HG02870 (cell line): ENCODE data around the gene AGPAT4.

Experiments used
- ATAC-seq: cut with Tn5 transposase; IDR thresholded peaks from one replicate; pipeline ENCODE4 v1.9.1; 2021; ENCODE audit warnings: mild to moderate bottlenecking, moderate library complexity; ENCODE audit not compliant: unreplicated experiment

AGPAT4 gene

DNA sequence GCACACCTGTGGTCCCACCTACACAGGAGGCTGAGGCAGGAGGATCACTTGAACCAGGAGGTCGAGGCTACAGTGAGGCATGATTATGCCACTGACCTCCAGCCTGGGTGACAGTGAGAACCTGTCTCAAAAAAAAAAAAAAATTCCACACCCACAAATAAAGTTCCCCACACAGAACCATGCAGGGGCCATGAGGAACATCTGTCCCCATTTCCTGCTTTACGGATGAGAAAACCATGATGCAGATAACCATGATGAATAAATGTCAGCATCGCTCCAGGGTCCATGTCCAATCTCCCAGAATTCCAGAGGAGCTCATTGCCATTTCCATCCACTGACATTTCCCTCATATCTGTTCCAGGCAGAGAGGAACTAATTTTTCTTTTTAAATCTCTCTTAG, 16.9 kb upstream of the AGPAT4 start:
- no peak for ATAC-seq

DNA sequence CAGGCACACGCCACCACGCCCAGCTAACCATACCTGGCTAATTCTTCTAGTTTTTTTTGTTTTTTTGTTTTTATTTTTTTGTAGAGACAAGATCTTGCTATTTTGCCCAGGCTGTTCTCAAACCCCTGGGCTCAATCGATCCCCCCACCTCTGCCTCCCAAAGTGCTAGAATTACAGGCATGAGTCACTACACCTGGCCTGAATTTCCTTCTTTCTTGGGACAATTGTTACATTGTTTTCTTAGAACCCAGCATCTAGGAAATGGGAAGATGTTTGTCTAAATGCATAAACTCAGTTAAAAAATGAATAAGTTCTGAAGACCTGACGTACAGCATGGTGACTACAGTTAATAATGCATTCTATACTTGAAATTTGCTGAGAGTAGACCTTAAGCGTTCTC, 10.8 kb upstream of the AGPAT4 start:
- ATAC-seq, result no peak

DNA sequence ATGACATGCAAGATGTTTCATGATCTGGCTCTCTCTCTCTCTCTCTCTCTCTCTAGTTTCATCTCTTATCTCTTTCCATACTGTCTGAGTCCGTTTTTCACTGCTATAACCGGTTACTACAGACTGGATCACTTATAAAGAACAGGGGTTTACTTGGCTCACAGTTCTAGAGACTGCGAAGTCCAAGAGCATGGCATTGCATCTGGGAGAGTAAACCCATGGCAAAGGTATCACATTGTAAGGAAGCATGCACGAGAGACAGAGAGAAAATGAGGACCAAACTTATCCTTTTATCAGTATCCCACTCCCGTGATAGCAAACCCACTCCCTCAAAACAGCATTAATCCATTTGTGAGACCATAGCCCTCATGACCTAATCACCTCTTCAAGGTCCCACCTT, 7.2 kb upstream of the AGPAT4 start:
- no peak for ATAC-seq

DNA sequence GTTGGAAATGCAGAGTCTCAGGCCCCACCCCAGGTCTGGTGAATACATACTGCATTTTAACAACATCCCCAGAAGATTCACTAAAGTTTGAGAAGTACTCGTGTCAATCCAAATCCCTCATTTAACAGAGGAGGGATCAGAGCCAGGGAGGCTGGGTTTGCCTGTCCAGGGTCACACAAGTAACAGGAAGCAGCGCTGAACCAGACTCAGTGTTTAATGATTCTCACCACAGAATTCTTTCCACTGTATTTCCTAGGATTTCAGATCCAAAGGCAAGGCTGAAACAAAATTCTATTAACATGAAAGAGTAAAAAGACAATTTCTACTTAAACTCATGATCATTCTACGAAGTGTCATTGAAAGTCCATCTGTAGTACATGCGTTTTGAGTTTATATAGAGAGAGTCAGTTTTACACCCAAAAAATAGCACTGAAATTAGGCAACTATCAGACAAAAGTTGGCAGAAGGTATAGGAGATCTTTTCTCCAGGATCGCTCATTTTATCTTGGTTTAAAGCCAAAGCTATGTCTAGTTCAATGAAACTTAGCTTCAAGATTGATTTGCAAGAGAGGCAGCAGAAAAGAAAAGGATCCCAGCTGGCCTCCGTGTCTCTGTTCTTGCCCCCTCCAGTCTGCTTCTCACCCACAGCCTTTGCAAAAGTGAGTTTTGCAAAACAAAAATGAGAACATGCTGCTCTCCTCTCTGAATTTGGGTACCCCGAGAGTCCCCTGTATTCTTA, 6.0 kb upstream of the AGPAT4 start:
- no peak for ATAC-seq

DNA sequence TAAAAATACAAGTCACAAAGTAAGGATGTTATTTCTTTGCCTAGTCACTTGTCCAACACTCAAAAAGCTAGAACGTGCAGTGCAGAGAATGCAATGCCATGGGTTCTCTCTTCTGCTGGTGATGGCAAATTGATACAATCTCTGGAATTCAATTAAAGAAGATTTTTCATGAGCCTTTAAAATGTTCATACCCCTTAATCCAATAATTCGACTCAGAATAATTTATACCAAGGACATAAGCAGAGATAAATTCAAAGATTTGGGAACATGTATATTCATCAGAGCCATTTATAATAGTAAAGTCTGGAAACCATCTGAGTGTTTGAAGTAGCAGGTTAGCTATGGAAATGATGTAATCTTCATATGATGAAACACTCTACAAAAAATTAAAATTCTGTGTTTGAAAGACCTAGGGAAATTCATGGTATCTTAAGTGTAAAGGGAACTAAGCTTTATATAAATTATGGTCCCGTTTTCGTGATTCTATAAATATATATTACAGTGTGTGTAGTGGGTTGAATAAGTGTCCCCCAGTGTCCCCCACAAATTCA, 2.8 kb upstream of the AGPAT4 start:
- ATAC-seq, result no peak

DNA sequence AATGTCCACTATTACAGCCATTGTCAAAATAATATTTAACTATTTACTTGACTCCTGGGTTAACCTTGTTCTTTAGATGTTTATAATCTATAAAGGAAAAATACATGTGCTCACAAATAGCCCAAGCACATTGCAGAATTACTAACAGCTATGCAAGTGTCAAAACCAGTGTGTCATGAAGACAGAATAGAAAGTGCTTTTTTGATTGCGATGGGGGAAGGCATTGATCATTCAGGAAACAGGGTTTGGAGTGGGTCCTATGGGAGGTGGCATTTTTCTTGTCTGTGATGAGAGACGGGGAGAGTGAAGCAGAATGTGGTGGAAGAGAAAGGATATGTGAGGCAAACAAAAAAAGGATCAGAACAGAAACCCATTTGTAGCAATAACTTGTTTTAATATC, 1.0 kb upstream of the AGPAT4 start:
- ATAC-seq, result no peak

DNA sequence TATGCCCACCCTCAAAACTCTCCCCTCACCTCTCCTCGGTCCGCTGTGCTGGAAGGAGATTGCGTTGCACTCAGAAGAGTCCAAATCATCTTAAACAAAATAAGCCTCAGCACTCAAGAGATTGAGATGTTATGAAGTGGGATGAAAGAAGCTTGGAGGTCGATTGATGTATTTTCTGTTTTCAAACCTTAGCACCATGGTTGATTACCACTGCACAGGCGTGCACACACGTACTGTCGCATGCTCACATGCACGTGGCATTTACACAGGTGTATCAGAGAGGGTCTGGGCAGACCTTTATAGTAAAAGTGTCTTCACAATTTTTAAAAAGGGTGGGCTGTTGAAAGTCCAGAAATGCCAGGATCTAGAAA, 612 bp upstream of the AGPAT4 start:
- no peak for ATAC-seq

DNA sequence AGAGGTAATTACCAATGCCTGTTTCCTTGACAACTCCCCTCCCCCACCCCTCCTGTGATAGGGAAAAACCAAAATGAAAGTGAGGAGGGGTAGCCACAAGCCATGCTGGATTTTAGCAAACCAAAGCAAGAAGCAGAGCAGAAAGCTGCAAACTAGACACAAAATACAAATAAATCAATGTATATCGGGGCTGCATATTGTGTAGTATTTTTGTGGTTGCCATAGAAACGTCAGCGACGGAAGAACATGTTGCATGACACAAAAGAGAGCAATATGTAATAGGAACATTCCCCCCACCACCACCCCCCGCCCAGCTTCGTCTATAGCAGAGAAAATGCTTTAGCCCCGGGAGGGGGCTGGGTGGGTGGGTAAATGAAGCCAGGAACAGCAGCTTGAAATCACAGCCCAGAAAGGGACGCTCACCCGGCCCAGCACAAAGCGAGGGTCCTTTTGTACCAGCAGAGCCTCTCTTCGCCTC, 548 bp downstream of the AGPAT4 start:
- ATAC-seq, result peak; percentile 1

DNA sequence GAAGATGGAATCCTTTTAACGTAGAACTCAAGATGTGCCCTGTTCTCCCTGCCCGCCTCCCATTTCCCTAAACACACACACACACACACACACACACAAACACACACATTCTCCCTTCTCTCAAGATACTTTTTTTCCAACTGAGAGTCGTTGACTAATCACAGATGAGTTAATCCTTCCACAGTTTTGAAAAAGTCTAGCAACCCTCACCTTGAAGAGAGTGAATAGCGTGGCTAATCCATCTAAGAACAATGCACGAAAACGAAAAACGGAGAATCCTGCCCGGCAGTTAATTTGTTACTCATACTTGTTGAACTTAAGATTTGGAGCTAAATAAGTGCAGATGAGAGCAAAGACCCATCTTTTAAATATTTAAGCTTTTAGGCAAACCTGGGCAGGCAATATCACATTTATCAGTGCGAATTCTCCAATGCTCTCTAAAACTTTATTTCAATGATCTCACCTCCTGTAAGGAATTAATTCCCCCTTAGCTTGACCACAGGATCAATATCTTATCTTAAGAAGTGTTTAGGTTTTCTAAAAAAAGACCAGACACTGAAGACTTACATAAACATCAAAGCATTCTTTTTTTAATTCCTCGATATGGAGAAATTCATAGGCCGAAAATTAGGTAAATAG, 1.1 kb downstream of the AGPAT4 start:
- ATAC-seq, result no peak

DNA sequence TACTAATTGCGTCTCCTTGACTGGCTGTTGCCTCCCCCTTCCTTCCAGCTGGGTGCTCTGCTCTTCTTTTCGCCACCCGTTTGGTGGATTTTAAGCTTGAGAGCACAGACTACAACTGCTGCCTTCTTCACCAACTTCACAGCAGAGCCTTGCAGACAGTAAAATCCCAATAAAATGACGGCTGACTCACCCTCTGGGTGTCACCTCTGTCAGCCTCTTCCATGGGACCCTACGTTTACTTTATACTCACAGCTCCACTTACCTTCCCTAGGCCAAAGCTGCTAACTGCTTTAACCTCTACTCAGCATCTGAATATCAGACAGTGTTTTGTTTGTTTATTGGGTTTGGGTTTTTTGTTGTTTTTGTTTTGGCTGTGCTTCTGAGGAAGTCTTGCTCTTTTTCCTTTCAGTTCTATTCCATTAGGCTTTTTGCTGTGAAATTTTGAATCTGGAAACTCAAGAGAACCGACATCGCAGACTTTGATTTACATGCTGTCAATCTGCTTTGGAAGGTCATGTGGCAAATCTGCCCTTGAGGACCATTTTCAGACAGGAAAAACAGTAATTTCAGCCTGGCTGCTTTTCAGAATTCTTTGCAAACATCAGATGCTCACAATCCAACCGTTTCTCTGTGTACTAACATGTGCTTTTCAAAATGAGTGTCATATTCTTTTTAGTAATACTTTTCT, 2.4 kb downstream of the AGPAT4 start:
- no peak for ATAC-seq

DNA sequence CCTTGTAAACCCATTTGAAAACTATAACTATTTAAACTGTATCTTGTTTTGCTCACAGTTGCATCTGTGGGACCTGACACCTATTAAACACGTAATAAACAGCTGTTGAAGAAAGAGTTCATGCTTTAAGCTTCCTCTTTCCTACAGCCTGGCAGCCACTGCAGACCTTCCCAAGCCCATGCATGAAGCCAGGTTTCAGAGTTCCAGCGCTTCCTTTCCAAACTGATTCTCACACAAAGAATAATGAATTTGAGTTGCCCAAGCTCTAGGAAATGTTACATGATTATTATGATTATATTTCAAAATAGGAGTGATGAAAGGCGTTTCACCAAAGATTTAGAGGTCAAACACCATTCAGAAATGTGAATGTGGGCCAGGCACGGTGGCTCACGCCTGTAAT, 3.7 kb downstream of the AGPAT4 start:
- no peak for ATAC-seq

DNA sequence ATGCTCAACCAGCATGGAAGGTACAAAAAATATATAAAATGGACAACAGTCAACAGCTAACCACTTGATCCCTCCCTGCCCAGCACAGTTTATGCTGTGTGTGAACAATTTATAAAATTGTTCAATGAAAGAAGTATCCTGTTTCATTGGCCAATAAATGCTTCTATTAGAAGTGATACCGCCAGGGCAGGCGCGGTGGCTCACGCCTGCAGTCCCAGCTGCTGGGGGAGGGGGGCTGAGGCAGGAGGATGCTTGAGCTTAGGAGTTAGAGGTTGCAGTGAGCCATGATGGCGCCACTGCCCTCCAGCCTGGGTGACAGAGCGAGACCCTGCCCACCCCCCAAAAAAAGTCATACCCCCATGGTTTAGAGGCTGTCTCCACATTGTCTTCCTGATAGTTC, 4.6 kb downstream of the AGPAT4 start:
- no peak for ATAC-seq

DNA sequence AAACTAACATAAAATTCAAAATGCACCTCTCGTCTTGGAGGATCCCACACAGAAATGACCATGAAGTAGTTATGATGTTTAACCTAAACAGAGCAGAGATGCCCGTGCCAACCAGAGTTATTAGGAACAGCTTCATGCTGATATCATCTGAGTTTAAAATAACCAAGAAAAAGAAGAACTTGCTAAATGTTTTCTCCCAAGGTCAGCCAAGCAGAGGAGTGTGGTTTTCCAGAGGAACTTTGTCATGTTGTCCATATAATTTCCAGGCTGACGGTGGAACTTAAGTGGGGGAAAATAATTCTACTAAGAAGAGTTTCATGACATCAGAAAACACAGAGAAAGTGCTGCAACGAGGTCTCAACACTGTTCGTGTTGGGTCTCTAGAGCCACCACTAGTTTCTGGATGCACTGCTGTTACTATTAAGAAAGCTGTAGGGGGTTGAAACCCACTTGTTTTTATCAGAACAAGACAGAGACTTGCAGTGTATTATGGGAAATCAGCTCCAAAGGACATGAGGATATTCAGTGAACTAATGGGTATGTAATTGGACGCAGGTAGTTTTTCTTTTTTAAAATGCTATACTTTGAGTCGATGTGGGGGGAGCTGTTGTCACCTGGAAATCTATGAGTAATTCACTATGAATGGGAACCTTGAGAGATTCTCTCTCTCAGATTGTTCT, 5.2 kb downstream of the AGPAT4 start:
- ATAC-seq, result no peak

DNA sequence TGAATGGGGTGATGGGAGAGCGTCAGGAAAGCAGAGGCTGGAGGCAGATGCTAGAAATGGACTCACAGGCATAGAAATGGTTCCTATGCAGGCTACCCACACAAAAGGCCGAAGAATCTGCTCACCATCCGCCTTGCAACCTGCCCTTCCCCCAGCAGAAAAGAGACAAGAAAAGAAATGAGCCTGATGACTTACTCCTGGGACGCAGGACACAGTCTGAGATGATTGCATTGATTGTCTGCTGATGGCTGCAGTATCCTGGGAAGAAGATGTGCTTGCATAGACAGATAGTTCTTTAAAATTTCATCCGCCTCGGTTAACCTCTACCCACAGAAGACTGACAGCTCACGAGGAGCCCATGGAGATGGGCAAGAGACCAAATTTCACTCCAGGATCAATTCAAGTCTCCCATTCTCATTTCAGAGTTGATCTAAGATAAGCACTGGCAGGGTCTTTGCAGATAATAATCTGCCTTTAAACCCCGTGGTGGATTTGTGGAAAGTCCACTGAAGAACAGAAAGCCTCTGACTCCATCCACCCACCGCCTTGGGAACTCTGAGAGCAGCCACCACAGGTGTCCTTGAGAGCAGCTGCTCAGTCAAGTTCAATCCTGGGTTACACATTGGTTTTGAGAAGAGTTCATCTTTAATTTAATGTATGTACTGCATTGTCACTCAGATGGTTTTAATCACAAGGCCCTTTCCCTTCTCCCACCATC, 7.2 kb downstream of the AGPAT4 start:
- no peak for ATAC-seq

DNA sequence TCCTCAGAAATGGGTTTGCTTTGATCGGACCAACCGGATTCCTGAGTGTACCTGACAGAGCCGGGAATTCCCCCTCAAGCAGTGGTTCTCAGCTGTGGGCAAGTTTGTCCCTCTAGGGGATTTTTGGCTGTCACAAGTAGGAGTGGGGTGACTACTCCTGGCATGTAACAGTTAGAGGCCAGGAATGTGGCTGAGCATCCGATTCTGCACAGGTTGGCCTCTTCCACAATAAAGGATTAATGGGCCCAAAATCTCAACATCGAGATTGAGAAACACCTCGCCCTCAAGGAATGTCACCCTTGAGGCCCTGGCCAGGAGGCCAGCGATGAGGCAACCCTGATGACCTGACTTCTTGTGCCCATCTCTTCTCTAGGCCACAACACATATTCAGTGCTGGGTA, 7.9 kb downstream of the AGPAT4 start:
- peak; percentile 59 for ATAC-seq

DNA sequence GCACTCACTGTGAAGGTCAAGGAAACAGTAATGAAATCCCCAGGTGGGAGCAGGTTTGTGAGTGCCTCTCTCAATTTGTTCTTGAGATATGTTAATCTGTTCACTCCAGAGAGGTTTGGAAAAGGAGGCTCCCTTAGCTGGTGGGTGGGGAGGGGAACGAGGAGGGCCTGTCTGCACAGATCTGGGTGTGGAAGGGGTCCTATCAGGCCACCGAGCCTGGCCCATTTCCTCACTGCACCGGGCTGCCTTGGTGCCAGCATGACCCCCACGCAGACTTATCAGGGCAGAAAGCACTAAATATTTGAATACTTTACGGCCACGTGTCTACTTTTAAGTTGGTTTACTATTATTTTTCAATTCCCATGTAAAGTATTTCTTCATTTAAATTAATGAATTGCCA, 8.3 kb downstream of the AGPAT4 start:
- no peak for ATAC-seq

DNA sequence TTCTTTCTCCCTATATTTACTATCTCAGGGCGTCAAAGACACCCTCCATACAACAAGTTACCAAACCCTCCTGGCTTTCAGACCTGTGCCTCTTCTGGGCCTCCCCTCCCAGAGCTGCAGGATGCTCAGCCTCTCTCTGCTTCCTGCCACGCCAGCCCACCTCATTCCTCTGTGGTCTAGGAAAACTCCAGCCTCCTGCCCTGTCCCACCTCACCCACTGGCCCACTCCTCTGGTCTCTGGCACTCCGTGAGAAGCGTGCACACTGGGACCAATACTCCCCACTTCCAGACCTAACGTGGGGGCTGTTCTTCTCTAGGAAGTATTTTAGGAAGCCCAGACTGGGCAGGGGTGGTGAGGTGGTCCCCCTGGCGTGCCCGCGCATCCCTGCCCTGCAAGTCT, 9.7 kb downstream of the AGPAT4 start:
- no peak for ATAC-seq

DNA sequence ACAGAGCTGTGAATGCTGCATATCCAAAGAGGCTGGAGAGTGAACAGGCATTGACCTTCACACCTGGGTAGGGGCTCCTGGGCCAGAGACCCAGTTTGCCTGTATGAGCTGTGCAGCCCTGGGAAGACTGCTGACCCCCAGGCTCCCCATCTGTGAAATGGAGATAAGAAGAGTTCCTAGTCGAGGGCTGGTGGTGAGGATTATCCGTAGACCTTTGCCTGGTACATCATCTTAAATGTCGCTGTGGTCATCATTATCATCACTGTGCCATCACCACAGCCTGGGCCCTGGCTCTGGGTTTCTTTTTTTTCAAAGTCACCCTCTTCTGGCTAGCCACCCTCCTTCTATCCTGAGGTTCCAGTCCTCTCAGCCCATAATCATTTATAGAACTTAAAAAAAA, 12.0 kb downstream of the AGPAT4 start:
- no peak for ATAC-seq

DNA sequence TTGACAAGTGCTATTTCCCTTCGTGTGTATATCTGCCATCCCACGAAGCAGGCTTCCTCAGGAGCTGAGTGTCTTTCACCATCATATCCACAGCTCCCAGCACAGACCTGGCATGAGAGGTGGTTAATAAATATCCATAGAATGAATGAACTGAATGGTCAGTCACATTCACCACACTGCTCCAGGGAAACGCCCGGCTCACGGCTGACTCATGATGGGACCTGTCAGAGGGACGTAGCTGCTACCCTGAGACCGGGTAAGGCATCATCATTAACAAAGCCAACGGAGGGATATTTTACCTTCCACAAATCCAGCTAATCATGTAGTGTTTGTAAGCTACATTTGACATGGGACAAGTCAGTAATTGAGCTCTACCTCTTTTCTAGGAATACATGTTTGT, 12.5 kb downstream of the AGPAT4 start:
- ATAC-seq, result no peak

DNA sequence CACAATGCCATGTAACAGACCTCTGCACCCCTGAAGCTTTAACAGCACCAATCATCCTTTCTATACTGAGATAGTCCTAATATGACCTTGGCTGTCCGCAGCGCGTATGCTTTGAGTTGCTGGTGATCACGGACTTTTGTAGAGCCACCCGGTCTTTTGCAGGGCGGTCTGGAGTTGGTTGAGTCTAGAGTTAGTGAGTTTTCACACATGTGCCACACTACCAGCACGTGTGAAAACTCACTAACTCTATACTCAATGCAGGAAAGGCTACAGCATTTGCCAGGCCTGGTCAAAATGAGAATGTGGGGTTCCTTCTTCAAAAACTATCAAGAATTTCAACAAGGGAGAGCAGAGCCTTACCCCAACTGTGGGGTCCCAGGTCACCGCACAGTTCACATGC, 14.6 kb downstream of the AGPAT4 start:
- ATAC-seq, result no peak
